NT2/D1 (cell line): ENCODE measurements around the gene ARL15.

Source experiments
- YY1 ChIP-seq: IDR thresholded peaks from 2 replicates; pipeline ENCODE4 v1.6.1; 2011; ENCODE audit not compliant: insufficient read length, insufficient read depth
- ZNF274 ChIP-seq: IDR thresholded peaks from 2 replicates; pipeline ENCODE4 v1.6.1; 2011; ENCODE audit warnings: mild to moderate bottlenecking, low read depth, low read length

DNA sequence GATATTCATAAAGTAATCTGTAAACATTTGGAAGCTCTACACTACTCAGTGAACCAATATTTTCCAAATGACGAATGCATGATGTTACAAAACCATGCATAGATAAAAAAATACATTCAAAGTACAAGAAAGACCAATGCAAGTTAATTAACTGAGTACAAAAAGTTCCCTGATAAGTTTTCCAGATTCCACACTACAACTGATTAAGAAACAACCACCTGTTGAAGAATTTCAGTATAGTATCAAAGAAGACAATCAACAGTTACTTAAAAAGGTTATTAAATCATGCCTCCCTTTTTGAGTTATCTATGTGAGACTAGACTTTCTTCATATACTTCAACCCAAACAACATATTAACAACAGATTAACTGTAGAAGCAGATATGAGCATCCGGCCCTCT lies 192.4 kb downstream of the ARL15 start:
- no peak for TF ChIP-seq ZNF274
- no peak for TF ChIP-seq YY1
